ENCODE measurements around the gene TBL3.
"Not testable (repeated sequence)": the region's sequence is repeated elsewhere in the genome, so short reads cannot be mapped to it uniquely, and the experiment has no call there.

TBL3 gene

DNA sequence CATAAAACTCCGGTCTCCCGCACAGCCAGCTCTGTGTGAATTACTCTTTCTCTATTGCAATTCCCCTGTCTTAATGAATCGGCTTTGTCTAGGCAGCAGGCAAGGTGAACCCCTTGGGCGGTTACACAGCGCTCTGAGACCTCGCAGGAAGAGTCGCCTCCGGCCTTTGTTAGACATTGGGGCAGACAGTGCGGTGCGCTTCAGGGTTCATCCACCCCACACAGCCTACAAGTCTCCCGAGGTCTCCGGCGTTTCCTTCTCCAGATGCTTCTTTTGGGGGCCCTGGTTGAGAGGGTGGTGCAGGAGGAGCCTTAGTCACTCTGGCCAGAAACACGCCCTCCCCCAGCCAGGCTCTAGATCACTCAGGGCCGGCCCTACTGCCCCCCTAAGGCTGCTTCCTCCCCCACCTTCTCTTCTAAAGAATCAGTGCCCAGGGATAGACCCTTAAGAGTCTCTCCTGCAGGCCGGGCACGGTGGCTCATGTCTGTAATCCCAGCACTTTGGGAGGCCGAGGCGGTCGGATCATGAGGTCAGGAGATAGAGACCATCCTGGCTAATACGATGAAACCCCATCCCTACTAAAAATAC lies 27.1 kb upstream of the TBL3 start:
- no peak for DNase-seq

DNA sequence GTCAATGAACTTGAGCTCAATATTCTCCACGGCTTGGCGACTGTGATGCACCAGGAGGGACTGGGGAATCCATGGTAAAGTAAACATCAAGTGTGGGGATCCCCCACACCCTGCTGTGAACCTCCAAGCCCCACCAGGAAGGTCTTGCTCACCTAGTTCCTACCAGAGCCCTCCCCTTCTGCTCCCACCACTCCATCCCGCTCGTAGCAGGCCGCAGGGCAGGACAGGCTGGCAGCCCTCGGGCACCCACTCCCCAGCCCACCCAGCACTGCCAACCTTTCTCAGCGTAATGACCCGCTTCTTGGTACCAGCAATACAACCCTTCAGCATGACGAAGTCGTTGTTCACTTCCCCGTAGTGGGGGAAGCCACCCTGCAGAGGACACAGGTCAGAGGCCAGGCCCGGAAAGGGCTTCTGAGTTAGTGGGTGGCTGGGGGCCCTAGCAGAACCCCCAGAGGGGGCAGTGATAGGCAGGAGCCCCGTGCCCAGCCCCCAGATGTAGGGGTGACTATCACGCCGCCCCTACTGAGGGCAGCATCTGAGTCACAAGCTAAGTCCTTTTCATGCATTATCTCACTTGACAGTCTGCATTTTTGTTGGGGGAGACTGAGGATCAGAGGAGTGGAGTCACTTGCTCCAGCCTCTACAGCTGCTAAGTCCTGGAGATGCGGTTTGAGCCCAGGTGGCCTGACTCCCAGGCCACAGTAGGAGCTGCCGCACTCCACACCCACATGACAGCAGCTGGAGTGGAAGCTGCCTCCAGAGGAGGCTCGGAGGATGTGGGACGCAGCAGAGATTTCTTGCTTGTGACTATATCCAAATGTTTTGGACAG lies 26.1 kb upstream of the TBL3 start:
- DNase-seq, result no peak

DNA sequence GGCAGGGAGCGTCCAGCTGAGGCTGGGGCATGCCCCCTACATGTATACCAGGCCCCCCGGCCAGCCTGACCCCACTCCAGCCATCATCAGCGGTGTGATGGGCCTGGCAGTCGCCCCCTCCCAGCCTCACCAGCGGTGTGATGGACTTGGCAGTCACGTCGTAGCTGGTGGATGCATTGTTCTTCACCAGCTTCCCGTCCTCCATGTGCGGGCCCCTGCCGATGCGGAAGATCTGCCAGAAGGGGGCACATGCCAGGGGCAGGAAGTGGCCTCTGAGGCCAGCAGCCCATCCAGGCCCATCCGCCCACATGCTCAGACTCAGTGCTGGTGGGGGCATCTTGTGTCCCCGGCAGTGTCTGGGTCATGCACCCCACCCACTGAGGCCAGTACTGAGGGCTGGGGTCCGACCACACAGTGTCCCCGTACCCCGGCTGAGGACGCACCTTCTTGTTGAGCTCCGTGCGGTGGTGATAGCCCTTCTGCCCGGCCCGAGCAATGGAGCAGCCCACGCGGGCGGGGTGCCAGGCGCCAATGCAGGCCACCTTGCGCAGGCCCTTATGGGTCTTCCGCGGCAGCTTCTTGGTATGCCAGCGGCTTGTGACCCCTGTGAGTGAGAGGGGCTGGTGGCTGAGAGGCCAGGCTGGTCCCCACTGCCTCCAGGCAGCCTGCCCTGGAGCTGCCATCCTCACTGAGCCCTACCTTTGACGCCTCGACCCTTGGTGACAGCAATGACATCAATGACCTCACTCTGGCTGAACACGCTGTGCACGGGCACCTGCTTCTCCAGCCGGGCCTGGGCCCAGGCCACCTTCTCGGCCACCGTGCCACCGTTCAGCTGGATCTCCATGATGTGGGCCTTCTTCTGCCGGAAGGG lies 25.1 kb upstream of the TBL3 start:
- DNase-seq, result no peak

DNA sequence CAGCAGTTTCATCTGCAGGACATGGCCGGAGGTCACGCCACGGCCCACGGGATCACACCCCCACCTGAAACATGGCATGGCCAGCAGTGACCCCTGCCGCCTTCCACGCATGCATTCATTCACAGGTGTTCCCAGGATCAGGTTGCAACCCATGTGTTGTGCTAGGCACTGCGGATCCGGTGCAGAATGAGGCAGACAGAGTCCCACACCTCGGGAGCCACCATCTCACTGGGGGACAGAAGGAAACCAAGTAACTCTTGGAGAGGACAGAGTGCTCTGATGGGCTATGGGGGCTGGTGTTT lies 24.5 kb upstream of the TBL3 start:
- no peak for DNase-seq

GRCh38 chr16:1949507-1949906 lies 22.3 kb upstream of the TBL3 start:
- no peak for DNase-seq

- no peak for DNase-seq
Observed at GRCh38 chr16:1950047-1950446, 21.8 kb upstream of the TBL3 start.

- no peak for DNase-seq
Observed at GRCh38 chr16:1950559-1950958, 21.3 kb upstream of the TBL3 start.

DNA sequence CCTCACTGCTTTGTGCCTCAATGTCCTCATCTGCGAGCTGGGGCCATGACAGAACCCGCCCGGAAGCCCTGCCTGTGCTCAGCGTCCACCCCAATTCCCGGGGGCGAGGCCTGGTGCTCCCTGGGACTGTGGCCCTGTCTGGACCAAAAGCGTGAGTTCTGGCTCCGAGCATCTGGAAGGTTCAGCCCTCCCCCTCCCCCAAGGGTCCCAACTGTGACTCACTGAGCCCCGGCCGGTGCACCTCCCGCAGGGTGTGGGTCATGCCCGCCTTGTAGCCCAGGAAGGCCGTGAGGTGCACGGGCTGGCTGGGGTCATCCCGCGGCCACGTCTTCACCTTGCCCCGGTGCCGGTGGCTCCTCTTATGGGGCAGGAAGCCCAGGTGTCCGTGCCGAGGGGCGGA lies 18.1 kb upstream of the TBL3 start:
- no peak for DNase-seq

DNA sequence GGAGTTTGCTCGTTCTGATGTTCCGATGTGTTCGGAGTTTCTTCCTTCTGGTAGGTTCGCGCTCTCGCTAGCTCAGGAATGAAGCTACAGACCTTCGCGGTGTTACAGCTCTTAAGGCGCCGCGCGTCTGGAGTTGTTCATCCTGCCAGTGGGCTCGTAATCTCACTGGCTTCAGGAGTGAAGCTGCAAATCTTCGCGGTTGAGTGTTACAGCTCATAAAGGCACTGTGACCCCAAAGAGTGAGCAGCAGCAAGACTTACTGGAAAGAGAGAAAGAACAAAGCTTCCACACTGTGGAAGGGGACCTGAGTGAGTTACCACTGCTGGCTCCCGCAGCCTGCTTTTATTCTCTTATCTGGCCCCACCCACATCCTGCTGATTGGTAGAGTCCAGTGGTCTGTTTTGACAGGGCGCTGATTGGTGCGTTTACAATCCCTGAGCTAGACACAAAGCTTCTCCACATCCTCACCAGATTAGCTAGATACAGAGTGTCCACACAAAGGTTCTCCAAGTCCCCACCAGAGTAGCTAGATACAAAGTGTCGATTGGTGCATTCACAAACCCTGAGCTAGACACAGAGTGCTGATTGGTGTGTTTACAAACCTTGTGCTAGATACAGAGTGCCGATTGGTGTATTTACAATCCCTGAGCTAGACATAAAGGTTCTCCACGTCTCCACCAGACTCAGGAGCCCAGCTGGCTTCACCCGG lies 14.3 kb upstream of the TBL3 start:
- not testable (repeated sequence) for DNase-seq

DNA sequence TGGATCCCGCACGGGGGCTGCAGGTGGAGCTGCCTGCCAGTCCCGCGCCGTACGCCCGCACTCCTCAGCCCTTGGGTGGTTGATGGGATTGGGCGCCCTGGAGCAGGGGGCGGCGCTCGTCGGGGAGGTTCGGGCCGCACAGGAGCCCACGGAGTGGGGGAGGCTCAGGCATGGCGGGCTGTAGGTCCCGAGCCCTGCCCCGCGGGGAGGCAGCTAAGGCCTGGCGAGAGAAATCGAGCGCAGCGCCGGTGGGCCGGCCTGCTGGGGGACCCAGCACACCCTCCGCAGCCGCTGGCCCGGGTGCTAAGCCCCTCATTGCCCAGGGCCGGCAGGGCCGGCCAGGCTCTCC lies 13.7 kb upstream of the TBL3 start:
- not testable (repeated sequence) for DNase-seq

DNA sequence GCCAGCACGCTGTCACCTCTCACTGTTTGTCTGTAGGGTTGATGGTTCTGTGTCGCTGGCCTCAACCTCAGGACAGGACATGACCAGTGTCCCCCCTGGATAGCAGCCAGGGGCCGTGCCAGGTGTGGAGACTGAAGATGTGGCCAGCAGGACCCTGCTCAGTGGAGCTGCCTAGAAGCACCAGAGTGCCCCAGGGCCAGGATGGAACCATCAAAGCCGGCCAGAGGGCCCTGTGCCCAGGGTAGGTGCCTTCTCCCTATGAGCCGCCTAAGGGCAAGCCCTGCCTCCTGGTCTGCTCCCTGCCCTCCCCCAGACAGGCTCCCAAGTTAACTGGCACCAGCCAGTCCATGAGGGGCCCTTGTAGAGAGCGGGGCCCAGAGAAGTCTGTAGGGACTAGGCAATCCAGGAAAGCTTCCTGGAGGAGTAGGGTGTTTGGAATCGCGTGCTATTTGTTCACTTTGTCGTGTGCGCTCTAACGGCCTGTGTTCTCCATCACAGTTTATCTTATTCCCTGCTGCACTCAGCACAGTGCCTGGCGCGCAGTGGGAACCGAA lies 13.1 kb upstream of the TBL3 start:
- no peak for DNase-seq

GRCh38 chr16:1959269-1960039 lies 12.4 kb upstream of the TBL3 start, which contains the start of gene NDUFB10:
Gene NDUFB10 (plus strand): TSS chr16:1959538. CDS start chr16:1959625, 87 bp downstream.
- DNase-seq, result peak; percentile 84 to 91

DNA sequence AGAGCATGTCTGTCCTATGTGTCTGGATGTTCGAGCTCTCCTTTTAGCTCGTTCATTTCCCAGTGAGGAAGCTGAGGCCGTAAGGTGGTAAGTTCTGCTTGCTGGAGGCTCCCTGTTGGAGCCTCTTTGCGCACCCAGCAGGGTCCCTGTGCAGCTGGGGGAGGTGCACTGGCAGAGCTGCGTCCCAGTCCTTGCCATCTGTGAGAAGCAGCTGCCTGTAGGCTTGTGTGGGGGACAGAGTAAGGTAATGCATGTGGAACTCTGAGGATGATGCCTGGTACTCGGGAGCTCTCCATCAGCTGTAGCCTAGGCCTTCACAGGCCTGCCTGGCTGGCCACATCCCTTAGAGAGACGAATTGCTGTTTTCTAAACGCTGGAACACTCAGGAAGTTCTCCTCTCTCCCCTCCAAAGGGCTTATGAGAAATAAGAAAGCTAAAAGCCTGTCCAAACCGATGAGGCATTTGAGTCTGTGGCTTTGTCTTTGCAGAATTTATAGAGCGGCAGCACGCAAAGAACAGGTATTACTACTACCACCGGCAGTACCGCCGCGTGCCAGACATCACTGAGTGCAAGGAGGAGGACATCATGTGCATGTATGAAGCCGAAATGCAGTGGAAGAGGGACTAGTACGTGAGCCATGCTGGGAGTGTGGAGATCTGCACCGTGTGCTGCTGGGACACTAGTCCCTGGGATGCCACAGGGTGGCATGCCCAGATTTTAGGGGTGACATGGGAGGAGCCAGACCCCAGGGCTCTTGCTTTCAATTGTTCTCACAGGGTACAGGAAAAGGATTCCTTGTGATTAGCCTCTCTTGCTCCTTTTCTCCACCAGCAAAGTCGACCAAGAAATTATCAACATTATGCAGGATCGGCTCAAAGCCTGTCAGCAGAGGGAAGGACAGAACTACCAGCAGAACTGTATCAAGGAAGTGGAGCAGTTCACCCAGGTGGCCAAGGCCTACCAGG lies 10.9 kb upstream of the TBL3 start:
- DNase-seq, result no peak

GRCh38 chr16:1961651-1962067 lies 10.2 kb upstream of the TBL3 start:
- no peak for DNase-seq

DNA sequence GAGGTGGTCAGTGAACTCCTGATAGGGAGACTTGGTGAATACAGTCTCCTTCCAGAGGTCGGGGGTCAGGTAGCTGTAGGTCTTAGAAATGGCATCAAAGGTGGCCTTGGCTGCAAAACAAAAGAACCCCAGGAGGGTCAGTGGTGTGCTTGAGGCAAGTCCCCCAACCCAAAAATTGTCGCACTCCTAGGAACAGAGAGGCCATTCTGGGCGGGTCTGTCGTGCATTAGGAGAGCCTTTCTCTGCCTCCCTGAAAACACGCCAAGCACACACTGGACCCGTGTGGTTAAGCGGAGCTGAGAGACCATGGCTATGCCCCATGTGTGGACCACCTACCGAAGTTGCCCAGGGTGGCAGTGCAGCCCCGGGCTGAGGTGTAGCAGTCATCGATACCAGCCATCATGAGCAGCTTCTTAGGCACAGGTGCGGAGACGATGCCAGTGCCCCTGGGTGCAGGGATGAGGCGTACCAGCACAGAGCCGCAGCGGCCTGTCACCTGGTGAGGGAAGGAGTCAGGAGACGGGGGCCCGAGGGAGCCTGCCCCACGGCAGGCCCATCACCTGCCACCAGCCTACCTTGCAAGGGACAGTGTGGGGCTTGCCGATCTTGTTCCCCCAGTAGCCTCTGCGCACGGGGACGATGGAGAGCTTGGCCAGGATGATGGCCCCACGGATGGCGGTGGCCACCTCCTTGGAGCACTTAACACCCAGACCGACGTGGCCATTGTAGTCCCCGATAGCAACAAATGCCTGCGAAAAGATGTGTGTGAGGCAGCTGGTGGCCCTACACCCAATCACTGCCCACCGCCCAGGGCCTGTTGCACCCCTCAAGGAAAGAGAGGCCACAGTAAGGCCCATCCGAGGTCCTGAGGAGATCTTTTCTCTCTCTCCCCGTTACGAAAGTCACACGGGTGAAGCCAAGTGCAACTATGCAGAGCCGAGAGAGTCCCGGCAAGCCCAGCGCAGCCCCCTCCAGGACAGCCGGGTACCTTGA lies 9.4 kb upstream of the TBL3 start:
- not testable (repeated sequence) for DNase-seq

DNA sequence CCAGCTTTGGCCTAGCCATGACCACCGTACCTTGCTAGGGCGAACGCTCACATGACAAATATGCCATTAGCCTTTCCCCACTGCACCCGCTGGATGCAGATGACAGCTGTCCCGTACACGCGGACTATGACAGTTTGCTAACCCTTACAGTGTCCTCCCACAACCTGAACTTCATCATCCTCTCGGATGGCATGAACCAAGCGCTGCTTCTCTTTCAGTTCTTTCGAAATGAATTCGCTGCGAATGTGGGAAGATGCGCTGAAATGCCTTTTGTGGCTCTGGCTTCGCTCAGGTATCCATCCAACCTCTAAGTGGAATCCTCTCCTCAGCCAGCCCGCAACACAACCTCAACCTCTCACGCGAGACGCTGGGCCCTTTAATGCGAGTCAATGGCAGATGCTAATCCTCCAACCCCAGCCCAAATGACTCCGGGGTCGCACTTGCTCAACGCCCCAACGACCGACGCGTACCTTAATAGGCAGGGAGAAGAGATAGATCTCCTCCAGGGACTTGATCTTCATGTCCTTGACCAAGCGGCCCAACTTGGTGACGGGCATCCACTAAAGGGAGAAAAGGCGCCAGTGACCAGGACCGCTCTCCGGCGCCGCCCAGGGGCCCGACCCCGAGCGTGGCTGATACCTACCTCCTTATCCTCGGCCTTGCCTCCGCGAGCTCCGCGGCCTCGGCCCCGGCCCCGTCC lies 7.9 kb upstream of the TBL3 start:
- DNase-seq, result no peak

- DNase-seq, result peak; percentile 99
Observed at GRCh38 chr16:1964506-1965395, 7.1 kb upstream of the TBL3 start, which contains the start of gene RPS2. Gene RPS2 (minus strand): TSS chr16:1964826. CDS start chr16:1964625, 201 bp downstream.

Measured in NCI-H187 (cell line).